Activated T-helper 1 cell treated with Interleukin-2 at 50 U/mL for 16 hours (primary cell): Measurements from ENCODE around the gene ETS2.

Source experiments
- DNase-seq: peaks from one replicate; pipeline ENCODE4 v3.0.0-alpha.2; 2020; ENCODE audit warnings: low read depth

ETS2 gene

DNA sequence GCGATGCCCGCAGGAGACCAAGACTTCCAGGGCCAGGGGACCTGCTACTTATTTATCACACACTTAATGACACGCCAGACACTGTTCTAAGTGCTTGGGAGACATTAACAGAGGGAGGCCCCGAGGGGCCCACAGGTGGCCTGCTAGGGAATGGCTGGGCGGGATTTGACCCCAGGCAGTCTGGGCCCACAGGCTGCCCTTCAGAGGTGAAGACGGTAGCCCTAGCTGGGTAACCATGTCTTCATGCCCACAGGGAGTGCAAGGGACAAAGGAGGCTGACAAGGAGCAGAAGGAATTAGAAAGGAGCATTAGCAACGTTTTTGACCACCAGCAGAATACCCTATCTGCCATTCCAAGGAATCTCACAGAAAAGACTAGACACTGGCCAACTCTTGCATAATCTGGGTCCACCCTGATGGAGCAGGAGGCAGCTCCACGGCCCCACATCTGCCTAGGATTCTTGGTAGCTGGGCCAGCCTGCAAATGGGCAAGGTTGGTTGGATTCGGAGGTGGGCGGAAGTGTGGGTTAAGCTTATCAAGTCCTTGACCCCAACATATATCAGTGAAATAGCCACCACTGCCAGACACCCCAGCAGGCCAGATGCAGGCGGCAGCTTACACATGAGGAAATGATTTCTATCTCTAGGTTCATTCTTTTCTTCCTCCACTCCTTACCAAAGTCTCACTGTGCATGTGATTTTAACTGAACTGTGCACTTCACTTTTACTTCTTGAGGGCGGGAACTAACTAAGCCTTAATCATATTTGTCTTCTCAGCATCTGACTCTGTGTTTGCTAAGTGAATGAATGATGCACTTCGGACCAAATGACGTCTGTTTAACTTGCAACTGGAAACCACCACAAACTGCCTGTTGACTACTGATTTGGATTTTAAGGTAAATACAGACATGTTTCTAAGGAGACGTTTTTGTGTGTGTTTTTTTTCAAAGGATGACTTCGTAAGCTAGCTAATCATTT, 3.4 kb upstream of the ETS2 start:
- DNase-seq = no peak

DNA sequence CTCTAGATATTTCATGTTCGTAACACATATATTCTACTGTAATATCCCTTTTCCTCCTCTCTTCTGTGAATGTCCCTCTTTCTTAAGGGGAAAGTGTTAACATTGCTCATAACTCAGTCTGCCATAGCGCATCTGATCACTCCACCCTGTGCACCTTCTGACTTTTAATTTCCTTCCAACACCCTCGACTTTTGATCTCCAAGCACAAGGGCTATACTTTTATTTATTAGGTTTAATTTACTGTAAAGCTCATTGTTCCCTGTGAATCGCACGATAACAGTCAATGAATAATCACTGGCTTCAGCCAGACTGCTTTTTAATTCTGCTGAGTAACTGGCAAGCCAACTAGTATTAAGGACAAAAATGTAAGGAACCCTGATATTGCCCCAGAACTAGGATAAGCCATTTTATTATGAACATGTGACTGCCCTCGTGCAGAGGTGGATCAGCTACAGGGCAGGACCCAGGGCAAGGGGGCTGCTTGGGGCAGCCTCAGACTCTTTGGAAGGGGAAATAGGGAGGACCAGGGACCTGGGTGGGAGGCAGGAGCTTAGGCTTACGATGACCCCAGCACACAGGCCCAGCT, 2.6 kb upstream of the ETS2 start:
- no peak for DNase-seq

DNA sequence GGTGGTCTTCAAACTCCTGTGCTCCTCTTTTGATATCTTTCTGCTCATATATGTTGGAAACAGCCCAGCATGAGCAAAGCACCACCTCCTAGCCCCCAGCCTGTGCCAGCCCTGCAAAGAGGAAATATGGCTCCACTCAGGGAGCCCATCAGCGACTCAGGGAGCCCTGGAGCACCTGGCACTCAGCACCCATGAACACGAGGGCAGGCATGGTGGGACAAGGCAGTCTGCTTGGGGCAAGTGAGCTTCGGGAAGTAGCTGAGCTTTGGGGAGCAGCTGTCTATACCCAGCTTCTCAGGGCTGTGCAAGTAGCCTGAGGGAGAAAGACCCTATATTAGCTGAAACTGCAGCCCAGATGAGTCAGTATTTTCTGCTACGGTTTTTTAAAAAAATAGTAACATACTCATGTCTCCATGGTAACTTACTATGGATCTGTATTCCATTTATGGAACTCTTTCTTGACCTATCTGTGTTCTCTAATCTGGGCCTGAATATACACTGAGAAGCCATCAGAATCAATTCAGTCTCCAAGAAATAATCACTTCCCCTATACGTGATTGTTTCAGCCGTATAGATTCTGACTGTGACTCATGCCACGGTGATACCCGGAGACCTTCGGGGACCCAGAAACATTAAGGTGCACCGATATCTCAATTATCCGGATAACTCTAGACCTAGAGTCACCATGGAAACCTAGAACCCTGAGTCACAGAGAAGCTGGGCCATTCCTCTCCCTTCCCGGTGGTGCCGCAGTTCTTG, 1.5 kb upstream of the ETS2 start:
- DNase-seq = no peak

DNA sequence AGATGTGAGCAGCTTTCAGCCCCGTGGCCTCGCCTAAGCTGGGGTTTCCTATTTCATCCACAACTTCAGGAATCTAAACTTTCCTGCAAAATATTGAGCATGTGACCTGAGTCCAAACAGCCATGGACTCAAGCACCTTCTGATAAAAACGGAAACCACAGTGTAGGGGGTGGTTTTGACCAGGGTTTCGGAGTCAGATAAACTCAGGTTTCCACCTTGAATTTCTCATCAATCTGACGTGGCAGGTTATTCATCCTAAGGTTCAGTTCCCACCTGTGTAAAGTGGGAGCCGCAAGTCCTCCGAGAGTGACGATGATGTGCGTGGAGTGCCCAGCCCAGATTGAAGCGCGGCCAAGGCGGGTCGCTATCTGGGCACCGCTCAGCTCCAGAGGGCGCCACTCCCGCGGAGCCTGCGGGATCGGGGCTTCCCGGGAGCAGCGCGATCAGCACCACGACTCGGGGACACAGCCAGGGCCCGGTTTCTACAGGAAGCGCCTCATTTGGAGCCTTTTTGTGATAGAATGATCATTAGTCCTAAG, 871 bp upstream of the ETS2 start:
- DNase-seq = no peak

DNA sequence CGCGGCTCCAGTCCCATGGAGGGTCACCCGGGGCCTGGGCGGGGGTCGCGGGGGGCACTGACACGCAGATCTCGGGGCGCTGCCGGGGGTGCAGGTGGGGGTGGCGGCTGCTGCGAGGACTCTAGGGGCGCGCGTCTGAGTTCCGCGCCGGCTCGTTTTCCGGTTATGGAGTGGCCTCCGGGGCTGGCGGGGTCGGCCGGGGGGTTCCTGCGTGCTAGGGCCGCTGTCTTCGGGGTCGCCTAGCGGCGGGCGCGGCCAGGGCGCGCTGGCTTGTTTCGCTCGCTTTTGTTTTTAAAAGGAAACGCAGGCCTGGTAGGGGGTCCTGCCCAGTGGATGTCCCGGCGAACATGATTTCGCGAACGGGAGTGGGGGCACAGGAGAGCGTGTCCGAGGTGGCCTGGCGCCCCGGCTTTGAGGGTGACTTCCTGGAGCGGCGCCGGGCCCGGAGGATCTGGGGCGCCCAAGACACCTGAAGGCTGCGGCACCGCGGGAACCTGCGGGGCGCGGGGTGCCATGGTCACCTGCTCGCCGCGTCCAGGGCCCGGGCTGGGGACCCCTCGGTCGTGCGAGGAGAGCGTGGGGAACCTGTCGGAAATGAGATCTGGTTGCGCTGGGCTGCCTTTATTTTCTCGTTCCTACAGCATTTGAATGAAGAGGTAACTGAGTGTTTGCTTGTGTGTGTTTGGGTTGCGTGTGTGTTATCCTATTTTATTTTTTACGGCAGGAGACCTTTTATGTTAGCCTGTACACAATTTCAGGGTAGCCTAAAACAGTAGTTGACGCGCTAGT, 618 bp downstream of the ETS2 start:
- peak; percentile 15 for DNase-seq

DNA sequence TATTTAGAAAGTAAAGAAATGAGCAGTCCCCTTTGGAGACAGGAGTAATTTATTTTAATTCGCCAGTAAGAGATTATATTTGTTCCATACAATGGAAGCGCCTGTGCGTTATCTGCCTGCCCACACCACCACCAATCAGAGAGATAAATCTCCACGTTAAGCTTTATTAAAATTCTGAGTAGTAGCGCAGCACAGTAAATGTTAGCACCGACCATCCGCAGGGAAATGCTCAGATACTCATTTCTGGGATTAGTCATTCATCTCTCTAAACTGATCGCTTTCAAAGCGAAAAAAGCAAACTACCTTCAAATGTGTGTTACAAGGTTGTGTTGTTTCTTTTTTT, 1.2 kb downstream of the ETS2 start:
- no peak for DNase-seq

DNA sequence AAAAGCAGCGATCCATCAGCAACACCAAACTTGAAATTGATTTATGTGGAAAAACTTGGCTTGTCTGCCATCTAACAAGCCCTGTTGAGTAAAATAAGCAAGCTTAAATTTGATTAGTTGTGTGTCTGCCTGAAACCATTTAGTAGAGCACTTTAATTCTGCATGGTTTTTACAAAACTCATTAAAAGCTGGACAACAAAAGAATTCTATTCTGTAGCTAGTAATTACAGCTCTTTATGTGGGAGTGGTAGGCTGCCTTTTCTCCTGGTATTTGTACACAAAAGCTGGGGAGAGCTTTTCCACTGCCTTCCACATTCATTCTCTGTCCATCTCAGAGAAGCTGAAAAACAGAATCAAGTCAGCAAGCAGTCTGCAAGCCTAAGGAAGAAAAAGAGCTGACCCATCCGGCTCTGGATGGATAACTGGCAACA, 1.7 kb downstream of the ETS2 start:
- no peak for DNase-seq

DNA sequence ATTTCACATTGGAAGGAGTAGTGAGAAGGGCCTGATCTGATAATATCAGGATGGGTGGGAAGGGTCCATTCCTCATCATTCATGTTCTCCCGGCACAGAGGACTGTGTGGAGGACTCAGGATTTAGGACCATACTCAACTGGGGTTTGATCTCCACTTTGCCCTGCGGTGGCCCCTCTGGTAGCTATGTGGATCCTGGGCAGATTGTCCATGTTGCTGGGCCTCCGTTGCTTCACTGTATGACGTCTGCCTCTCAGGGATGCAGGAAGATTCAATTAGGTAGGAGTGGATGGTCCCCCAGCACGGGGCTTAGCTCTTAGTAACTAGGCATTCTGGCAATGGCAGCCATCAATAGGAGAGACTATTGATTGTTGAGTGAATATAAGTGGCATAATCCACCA, 2.3 kb downstream of the ETS2 start:
- DNase-seq = no peak

DNA sequence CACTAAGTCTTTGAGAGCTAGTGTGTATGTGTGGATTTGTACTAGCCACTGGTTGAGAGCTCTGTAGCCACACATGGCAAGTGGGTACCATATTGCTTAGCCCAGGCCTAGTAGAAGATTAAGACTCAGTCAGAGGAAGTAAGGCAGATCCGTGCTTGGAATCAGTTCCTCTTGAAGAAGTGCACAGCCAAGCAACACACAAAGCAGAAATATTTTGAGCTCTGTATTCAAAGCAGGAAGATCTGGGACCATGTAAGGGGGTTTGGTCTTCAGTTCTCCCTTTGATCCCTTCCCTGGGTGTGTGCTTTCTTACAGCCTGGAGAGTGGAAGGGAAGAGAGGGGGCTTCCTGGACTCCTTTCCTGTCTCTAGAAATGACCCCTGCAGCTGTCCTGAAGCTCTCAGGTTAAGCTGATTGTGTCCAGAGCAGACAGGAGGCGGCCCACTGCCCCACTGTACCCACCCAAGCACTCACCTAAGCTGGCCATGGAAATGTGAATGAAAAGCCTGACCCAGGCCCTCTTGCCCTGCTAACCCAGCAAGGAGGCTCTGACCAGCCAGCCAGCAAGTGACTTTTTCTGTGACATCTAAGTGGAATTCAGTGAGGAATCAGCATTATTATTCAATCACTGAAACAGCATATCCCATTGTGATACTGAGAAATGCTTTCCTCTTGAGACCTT, 3.6 kb downstream of the ETS2 start:
- no peak for DNase-seq

DNA sequence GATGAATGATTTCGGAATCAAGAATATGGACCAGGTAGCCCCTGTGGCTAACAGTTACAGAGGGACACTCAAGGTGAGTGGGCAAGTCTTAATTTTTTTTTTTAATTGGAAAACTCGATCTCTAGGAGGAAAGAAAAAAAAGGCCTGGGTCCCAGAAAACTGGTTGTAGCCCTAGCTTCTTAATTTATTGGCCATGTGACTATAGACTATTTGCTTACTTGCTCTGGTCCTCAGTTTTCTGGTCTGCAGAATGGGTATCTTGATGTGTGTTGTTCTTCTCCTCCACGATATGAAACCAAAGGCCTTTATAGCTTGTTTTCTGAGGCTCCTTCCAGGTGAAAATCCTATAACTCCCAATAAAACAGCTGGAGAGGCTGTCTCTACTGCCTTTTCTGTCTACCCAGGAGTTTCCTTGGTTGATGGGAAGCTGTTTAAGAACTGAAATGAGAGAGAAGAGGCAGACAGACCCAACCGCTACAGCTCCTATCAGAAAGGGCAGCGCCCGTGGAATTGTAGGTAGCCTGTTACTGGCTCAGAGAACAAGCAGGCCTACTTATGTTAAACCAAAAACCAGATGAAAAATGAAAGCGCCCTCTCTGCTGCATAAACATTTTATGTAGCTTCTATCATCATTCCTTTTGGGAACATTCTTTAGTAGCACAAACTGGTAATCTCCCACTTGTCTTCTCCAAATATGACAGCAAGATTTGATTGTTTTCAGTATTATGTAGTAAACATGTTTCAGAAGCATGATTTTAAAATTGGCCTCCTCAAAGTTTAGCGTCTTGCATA, 4.5 kb downstream of the ETS2 start:
- no peak for DNase-seq

DNA sequence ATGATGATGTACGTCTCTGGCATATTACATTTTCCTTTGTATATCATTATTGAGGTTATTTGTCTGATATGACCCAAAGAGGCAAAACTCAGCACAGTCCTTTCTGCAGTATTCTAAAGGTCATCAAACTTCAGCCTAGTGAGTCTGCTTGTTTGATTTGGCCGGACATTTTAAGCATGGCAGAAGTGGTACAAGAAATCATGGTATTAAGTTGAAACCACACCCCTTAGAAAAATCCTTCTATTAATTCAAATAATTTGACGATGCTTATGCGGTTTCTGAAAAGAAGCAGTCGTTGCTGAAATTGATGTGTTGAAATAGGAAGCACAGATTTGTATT, 5.1 kb downstream of the ETS2 start:
- DNase-seq = no peak

DNA sequence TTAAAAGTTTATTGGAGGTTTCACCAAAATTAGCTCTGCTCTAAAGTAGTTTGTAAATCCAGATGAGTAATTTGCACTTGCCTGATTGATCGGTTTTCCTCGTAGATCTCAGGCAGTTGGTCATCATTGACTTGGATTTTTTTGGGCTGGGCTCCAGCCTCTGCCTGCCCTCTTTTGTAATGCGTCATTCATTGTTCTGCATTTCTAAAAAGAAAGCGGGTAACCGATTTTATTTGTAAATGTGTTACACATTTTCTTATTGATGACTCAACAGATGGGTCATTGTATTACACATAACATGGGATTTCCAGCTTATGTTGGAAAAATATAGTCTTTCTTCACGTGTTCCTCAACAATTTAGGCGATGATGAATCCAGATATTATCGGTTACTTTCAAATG, 5.5 kb downstream of the ETS2 start:
- no peak for DNase-seq

DNA sequence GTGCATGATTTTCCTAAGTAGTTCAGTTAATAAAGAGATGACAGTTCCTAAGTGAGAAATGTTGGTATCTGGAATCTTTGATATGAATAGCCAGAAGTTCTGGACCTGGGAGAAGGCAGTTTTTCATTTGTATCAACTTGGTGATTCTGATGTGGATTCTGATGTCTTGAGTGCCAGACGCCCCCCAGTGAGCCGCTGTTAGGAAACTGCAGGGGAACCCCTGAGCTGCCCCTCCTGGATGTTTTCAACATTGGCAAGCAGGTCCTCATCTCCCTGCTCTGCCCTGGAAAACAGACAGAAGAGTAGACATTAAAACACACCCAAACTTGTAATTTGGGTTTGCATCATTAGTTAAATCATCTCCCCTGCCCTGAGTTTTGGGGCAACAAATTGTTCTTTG, 7.4 kb downstream of the ETS2 start:
- DNase-seq = no peak

DNA sequence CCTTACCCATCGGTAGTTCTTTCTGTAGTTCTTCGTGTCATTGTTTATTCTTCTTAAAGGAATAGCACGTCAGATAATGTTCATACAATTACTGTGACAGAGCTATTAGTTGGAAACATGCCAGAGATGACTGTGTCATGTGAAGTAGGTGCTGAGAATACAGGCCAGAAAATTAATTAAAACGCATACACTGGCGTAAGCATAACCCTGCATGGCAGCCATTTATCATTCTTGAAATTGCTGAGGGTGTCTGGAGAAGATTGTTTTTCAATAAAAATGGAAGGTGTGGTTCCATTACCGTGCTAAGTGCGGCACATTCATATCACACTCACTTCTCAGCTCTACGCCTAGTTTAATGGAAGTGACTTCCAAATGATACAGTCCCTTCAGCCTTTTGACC, 7.8 kb downstream of the ETS2 start:
- DNase-seq = no peak

DNA sequence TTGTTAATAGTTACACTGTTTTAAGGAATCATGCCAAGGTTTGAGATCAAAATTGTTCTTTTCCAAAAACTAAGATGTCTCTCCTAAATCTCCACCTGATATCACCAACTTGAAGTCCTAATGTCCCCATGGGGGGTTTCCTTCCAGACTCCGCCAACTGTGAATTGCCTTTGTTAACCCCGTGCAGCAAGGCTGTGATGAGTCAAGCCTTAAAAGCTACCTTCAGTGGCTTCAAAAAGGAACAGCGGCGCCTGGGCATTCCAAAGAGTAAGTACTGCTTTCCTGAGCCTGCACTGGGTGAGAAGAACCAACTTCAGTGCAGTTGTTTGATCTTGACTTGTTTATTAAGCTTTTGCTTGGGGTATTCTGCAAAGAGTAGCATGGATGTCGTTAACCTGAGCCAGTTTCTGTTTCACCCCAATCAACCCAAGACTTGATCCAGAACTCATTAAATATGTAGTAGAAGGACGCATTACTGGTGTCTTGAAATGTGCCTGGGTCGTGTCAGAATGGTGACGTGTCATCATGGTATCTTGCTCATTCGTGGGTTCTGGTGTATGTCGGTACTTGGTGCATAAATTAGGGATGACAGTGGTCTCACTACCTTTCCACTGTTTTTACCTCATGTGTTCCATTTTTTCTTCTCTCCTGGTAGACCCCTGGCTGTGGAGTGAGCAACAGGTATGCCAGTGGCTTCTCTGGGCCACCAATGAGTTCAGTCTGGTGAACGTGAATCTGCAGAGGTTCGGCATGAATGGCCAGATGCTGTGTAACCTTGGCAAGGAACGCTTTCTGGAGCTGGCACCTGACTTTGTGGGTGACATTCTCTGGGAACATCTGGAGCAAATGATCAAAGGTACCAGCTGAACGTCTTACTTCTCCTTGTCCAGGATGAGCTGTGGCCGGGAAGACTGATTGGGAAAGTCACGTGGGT, 8.7 kb downstream of the ETS2 start:
- DNase-seq = no peak

DNA sequence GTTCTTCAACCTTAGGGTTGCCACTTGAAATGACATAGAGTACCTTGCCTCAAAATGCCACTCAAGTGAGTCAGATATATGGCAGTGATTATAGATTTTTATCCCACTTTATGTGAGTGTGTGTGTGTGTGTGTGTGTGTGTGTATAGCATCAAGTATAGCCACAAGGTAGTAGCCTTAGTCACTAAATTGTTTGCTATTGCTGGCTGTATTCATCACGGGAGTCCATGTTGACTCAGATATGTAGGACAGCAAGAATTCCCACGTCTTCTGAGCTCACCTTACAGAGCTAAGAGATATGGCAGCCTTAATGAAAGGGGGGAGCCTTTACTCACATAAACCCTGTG, 9.3 kb downstream of the ETS2 start:
- no peak for DNase-seq

DNA sequence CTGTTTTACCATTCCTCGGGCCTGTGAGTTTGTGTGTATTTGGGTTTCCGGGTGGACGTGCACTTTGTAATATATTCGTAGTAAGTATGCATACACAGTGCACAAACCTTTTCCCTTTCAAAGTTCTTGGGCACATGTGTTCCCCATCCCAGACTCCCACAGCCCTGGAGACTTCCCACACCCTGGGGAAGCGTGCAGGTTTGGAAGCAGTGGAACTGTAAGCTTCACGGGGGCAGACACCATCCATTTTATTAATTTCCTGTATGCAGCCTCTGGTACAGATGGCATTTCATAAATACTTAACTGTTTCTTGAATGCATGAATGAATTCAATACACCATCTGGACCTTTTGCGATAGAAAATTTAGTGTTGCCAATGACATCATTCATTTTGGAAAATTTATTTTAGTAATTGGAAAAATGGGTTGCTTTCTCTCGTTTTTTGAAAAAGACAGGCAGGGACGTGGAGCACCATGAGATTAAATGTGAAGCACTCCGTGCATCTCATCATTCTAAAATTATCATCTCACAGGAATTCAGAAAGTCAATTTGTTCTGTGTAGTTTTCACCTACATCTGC, 10.8 kb downstream of the ETS2 start:
- DNase-seq = no peak

DNA sequence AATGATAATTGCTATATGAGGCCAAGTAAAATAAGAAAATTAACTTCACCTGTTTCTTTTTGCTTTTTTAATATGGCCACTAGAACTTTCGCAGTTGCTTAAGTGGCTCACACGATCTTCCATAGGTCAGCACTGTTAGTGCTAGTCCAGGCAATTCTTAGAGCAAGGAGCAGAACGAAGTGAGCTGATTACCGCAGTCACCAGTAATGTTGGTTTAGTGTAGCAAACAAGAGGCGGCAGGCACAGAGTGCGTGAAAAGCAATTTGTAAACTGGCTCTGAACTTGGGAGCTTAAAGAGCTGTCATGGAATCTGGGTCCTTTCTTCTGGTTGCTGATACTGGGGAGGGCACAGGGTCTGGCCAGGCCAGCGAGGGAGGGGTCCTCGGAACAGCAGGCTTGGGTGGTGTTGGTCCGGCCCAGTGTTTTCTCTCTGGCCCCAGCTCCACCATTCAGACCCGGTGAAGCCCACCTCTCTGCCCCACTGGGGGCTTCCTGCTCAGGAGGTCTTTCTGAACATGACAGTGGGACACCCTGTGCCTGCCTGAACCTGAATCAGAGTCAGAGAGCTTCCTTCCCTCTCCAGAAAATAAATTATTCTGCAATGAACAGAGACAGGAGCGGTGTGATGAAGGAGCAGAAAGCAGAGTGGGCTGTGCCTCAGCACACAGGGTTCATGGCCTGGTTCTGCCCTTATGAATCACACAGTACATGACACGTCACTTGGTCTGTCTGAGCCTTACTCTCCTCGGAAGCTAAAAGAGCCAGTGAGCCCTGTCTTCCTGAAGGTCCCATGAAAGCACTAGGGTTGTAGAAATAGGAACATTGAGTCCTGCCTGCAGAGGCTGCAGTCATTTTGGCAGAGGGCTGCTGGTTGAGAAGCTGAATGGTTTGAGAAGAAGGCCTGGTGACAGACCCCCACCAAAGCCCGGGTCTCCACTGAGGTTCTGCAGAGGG, 11.9 kb downstream of the ETS2 start:
- DNase-seq = no peak
